HG02759 (cell line): Measurements from ENCODE around the gene FAM107B.
"Not testable (repeated sequence)": the region's sequence is repeated elsewhere in the genome, so short reads cannot be mapped to it uniquely, and the experiment has no call there.

Source experiments
- ATAC-seq: cut with Tn5 transposase; IDR thresholded peaks from one replicate; pipeline ENCODE4 v1.9.1; 2021; ENCODE audit warnings: mild to moderate bottlenecking, moderate library complexity; ENCODE audit not compliant: unreplicated experiment

FAM107B gene

DNA sequence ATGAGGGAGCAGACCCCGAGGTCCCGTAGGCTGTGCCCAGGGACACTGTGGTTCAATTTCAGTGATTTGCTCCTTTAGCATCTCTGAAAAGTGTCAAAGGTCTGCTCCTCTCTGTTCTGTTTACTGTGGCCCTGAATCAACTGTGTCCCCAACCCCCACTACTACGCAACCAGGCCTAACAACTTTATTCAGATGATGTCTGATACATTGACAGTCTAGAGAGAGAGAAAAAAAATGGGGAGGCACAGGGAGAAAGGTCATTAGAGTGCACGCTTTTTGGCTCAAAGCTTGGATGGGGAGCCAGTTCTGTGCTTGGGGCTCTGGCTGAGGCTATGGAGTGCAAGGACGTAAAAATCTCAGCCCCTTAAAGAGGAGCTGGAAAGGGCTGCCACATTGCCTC lies 77.9 kb downstream of the FAM107B start:
- ATAC-seq, result no peak

DNA sequence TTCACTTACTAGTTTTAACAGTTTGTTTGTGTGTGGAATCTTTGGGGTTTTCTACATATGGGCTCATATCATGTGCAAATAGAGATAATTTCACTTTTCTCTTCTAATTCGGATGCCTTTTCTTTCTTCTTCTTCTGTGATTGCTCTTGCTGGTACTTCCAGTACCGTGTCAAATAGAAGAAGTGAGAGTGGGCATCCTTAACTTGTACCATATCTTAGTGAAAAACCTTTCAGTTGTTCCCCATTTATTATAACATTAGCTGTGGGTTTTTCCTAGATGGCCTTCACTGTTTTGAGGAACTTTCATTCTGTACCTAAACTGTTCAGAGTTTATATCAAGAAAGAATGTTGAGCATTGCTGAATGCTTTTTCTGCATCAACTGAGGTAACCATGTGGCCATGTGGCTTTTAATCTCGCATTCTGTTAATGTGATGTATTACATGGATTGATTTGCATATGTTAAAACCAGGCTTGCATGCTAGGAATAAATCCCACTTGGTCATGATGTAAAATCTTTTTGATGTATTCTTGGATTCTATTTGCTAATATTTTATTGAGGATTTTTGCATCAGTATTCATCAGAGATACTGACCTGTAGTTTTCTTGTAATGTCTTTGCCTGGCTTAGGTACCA lies 78.7 kb downstream of the FAM107B start:
- ATAC-seq, result no peak

DNA sequence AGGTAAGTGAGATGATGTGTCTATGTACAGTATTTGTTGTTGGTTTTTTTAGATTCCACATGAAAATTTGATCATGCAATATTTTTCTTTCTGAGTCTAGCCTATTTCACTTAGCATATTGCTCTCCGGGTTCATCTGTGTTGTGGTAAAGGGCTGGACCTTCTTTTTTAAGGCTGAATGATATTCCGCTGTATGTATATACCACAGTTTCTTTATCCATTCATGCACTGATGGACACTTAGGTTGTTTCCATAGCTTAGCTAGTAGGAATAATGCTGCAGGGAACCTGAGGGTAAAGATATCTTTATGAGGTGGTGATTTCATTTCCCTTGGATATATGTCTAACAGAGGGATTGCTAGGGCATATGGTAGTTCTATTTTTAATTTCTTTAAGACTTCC lies 80.8 kb downstream of the FAM107B start:
- no peak for ATAC-seq

- no peak for ATAC-seq
These were observed 82.2 kb downstream of the FAM107B start for GRCh38 chr10:14692344-14693076.

- no peak for ATAC-seq
These were observed 83.3 kb downstream of the FAM107B start for GRCh38 chr10:14691359-14691758.

- no peak for ATAC-seq
These were observed 86.1 kb downstream of the FAM107B start for GRCh38 chr10:14688606-14689005.

DNA sequence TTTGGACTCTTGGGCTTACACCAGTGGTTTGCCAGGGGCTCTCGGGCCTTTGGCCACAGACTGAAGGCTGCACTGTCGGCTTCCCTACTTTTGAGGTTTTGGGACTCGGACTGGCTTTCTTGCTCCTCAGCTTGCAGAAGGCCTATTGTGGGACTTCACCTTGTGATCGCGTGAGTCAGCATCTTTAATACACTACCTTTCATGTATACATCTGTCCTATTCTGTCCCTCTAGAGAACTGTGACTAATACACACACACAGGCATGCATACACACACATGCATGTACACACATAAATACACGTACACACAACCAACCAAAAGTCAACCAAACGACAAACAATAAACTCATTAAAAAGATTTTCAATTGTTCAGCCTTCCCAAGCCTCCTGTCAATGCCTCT lies 86.5 kb downstream of the FAM107B start:
- ATAC-seq, result not testable (repeated sequence)

DNA sequence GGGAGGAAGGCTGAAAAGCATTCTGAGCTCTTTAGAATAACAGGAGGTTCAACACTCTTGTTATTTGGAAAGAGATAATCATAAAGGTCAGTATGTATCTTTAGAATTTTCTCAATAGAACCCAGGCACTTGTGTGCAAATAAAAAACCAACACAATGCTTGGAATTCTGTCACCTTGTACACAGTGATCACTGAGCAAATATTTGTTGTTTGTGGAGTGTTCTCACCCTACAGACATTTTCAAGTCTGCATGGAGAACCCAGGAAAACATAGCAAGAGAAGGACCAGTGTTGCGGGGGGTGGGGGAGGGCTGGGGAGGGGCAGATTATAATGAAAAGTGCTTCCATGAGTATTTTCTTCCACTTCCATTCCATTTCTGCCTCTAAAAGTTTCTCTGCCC lies 87.4 kb downstream of the FAM107B start:
- ATAC-seq, result no peak

- no peak for ATAC-seq
These were observed 88.3 kb downstream of the FAM107B start for GRCh38 chr10:14686356-14686755.

DNA sequence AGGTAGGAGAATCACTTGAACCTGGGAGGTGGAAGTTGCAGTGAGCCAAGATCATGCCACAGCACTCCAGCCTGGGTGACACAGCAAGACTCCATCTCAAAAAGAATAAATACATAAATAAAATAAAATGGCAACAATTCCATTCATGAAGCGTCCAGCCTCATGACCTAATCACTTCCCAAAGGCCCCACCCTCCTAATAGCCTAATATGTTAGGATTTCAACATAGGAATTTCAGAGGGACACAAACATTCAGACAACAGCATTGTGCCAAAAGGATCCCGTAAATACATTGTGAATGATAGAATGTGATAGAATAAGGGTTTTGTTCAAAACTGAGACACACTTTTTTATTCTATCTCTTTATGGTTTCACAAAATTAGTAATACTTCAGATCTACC lies 90.3 kb downstream of the FAM107B start:
- no peak for ATAC-seq

GRCh38 chr10:14683256-14683655 lies 91.4 kb downstream of the FAM107B start:
- ATAC-seq, result no peak

DNA sequence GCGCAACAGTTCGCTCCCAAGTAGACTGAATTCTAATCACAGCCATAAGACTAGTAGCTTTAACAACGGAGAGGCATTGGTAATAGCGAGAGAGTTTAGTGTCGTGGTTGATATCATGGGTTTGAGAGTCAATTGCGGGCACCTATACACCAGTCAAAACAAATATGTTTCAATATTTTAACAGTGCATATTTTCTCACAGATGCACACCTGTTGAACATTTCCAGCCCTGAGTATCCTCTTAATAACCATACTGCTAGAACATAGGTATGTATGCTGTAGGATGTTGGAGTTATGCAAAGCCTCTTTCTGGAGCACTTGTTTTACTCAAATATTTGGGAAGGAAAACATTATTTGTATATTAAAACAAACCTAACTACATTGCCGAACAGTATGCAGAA lies 92.9 kb downstream of the FAM107B start:
- no peak for ATAC-seq

DNA sequence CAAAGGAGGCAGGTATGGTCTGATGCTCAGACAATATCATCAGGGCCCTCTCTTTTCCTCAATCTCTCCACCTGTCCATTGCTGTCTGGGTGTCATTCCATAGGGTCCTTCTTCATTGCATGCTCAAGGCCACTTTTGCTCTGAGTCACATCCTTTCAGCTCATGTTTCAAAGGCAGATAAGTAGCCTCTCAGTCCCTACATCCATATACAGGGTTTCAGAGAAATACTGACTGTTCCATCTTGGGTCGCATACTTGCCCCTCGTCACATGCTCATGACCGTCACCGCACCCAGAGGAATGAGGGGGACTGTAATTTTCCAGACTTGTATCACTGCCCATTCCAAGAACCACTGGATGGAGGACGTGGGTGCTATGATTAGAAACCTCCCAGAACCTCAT lies 93.4 kb downstream of the FAM107B start:
- ATAC-seq, result no peak

DNA sequence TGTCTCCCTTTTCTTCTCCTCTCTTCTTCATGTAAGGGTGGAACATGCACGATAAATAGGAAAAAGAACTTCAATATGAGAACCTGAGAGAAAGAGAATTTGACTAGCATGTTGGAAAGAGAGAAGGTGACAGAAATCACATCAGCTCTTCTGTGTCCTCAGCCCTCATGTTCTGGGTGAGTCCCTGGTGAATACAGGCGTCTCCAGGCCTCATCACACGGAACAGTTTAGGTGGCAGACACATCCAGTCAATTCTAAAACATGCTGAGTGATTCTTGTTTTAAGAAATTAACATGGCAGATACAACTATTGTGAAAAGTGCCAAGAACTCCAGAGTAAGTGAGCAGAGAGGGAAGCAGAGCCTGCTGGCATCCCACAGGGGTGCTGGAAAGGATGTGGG lies 96.1 kb downstream of the FAM107B start:
- ATAC-seq, result no peak

- no peak for ATAC-seq
These were observed 98.0 kb downstream of the FAM107B start for GRCh38 chr10:14676732-14677131.

- ATAC-seq, result no peak
These were observed 100.2 kb downstream of the FAM107B start for GRCh38 chr10:14674376-14675050.

DNA sequence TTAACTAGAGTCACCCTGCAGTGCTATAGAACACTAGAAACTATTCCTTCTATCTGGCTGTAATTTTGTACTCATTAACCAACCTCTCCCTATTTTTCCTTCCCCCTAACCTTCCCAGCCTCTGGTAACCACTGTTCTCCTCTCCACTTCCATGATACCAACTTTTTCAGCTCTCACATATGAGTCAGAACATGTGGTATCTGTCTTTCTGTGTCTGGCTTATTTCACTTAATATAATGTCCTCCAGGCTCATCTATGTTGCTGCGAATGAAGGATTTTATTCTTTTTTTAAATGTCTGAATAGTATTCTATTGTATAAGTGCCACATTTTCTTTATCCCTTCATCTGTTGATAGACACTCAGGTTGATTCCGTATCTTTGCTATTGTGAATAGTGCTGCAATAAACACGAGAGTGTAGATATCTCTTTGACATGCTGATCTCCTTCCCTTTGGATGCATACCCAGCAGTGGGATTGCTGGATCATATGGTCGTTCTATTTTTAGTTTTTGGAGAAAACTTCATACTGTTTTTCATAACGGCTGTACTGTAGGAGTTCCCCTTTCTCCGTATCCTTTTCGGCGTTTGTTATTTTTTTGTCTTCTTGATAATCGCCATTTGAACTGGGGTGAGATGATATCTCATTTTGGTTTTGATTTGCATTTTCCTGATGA lies 101.4 kb downstream of the FAM107B start:
- ATAC-seq, result no peak

- no peak for ATAC-seq
These were observed 103.3 kb downstream of the FAM107B start for GRCh38 chr10:14671386-14671831.

GRCh38 chr10:14670551-14671240 lies 104.0 kb downstream of the FAM107B start:
- ATAC-seq, result no peak

DNA sequence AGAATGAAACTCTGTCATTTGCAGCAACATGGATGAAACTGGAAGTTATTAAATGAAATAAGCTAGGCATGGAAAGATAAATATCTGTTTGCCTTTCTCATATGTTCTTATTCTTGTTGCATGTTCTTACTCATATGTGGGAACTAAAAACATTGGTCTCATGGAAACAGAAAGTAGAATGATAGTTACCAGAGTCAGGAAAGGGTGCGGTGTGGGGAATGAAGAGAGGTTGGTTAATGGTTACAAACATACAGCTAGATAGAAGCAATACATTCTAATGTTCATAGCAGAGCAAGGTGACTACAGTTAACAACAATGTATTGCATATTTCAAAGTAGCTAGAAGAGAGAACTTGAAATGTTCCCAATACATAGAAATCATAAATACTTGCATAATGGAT lies 105.1 kb downstream of the FAM107B start:
- no peak for ATAC-seq

DNA sequence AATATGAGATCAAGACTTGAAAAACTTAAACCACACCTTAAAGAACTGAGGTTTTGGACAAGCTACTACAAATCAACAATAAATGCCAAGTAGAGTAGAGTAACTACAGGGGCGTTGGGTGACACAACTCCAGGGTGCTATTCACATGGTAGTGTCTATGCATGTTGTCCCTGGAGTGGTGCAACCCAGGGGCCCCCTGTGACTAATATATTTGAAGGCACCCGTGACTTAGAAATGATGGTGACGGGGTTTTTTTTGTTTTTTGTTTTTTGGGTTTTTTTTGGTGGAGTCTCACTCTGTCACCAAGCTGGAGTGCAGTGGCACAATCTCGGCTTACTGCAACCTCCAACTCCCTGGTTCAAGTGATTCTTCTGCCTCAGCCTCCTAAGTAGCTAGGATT lies 106.9 kb downstream of the FAM107B start:
- ATAC-seq, result no peak
